CD4-positive, alpha-beta T cell (primary cell): ENCODE results near the gene METTL14. TPM values are rescaled to one million over a fixed set of nuclear protein-coding genes. Genes with fewer than 3 reads are reported as not detected.
A peak's percentile ranks its signal among the peaks of the same experiment; 100 is the strongest.

Experiments used
- ATAC-seq: fragments of 200-7000 bp; cut with Tn5 transposase; one replicate; pipeline ENCODE4 v1.10.0; 2022; ENCODE audit warnings: mild to moderate bottlenecking; ENCODE audit not compliant: poor library complexity
- CTCF ChIA-PET: fragments of 350-600 bp; sonication (Branson Sonifier 250); formaldehyde crosslinking; loops from one replicate; lab custom pipeline; 2021; ENCODE audit warnings: antibody characterized with exemption, inconsistent platforms; lab: Charles Lee
- POLR2A ChIA-PET: fragments of 350-600 bp; sonication (Branson Sonifier 250); formaldehyde crosslinking; loops from one replicate; lab custom pipeline; 2021; ENCODE audit warnings: antibody characterized with exemption, inconsistent platforms; lab: Charles Lee
- DNase-seq, 14 experiments: peaks; one replicate each; pipeline ENCODE4 v3.0.0-alpha.2; 2013 to 2020; ENCODE audit warnings: mixed read lengths in 2 of 14
- H3K27ac ChIP-seq, 2 donors: one replicate each; pipeline versions ENCODE4 v1.5.1 to v1.7.0; 2013; ENCODE audit warnings: low read length in 2 of 2, low read depth in 1 of 2, mild to moderate bottlenecking in 1 of 2
- H3K27me3 ChIP-seq, 2 experiments: 1 replicate in 1 of 2; 2 replicates in 1 of 2; pipeline versions ENCODE4 v1.6.1 to v1.7.0; 2013; ENCODE audit warnings: low read length in 2 of 2, control low read depth in 1 of 2, mild to moderate bottlenecking in 1 of 2, moderate library complexity in 1 of 2; ENCODE audit not compliant: insufficient read depth in 2 of 2, control insufficient read depth in 1 of 2
- H3K36me3 ChIP-seq: one replicate; pipeline ENCODE4 v1.6.1; 2013; ENCODE audit warnings: low read length, control low read depth; ENCODE audit not compliant: insufficient read depth
- H3K4me1 ChIP-seq: one replicate; pipeline ENCODE4 v1.6.1; 2013; ENCODE audit warnings: low read length, control low read depth; ENCODE audit not compliant: insufficient read depth
- H3K4me3 ChIP-seq: one replicate; pipeline ENCODE4 v1.5.1; 2013; ENCODE audit warnings: mild to moderate bottlenecking, low read length, moderate library complexity
- H3K9me3 ChIP-seq, 2 experiments: 1 replicate in 1 of 2; 2 replicates in 1 of 2; pipeline versions ENCODE4 v1.6.1 to v1.7.0; 2013; ENCODE audit warnings: low read length in 2 of 2, mild to moderate bottlenecking in 2 of 2, control low read depth in 1 of 2, moderate library complexity in 1 of 2; ENCODE audit not compliant: control insufficient read depth in 1 of 2, insufficient read depth in 1 of 2
- H3K27ac Mint-ChIP-seq: one replicate; pipeline ENCODE4 v1.8.0; 2020; ENCODE audit warnings: mixed read lengths
- H3K27me3 Mint-ChIP-seq: one replicate; pipeline ENCODE4 v1.8.0; 2021; ENCODE audit warnings: mixed read lengths
- H3K36me3 Mint-ChIP-seq: one replicate; pipeline ENCODE4 v1.8.0; 2021; ENCODE audit warnings: low read depth, mixed read lengths
- H3K4me1 Mint-ChIP-seq: one replicate; pipeline ENCODE4 v1.8.0; 2021; ENCODE audit warnings: low read depth, mixed read lengths
- H3K4me3 Mint-ChIP-seq: one replicate; pipeline ENCODE4 v1.8.0; 2020; ENCODE audit warnings: mild to moderate bottlenecking, mixed read lengths
- H3K9me3 Mint-ChIP-seq: one replicate; pipeline ENCODE4 v1.8.0; 2020; ENCODE audit warnings: mixed read lengths
- CTCF ChIP-seq: fragments of 200-600 bp; IDR thresholded peaks from one replicate; pipeline ENCODE4 v1.8.0; 2022; ENCODE audit warnings: antibody characterized with exemption, mild to moderate bottlenecking
- intact Hi-C, 2 experiments: fragments of 100-400 bp; cut with DNase I in 1 of 2; cut with micrococcal nuclease in 1 of 2; formaldehyde crosslinking; loops; one replicate each; pipeline versions ENCODE4 v1.15.1 to v1.9.0; 2023 to 2025; cut with DNase I, micrococcal nuclease
- total RNA-seq, 174 experiments: library from RNA in 2 of 174; stranded (reverse) in 2 of 174; gene quantifications; one replicate each; pipeline ENCODE4 v1.2.3 and lab custom pipeline; 2021 to 2026

Gene METTL14
- total RNA-seq, 2 experiments from 2014 or later: 45.1 to 46.5 TPM

- H3K4me3 Mint-ChIP-seq: peak overlapping the region; percentile 93
- ChIA-PET POLR2A (no interaction called here), CTCF (no interaction called here)
- Histone ChIP-seq H3K27ac (no peak overlapping the region), H3K36me3 (peaks cover 10% of the 10 kb centered on the region), H3K4me3 (no peak overlapping the region), H3K9me3 (no peaks in the 10 kb centered on the region), H3K4me1 (no peaks in the 10 kb centered on the region), H3K27me3 (no peaks in the 10 kb centered on the region)
- H3K27me3 Mint-ChIP-seq: no peaks in the 10 kb centered on the region
- H3K9me3 Mint-ChIP-seq: peaks cover 2% of the 10 kb centered on the region
- intact Hi-C loops: loop anchor here in 1 of 2 experiments (5.0 kb wide), 2 partner anchors 154 to 401 kb away; partner anchors contain the start of gene SEC24D
- ATAC-seq (no peak), DNase-seq (no peak)
- peaks cover 33% of the 10 kb centered on the region for H3K4me1 Mint-ChIP-seq
- no peak for TF ChIP-seq CTCF
- peaks cover 30% of the 10 kb centered on the region for H3K36me3 Mint-ChIP-seq
- no peak overlapping the region for H3K27ac Mint-ChIP-seq
Measured at GRCh38 chr4:118683513-118683912, 1.7 kb upstream of the METTL14 start.

GRCh38 chr4:118703118-118703517 lies 17.9 kb downstream of the METTL14 start:
- ATAC-seq (no peak), DNase-seq (no peak)
- Mint-ChIP-seq H3K27ac (no peak overlapping the region), H3K36me3 (peaks cover 83% of the 10 kb centered on the region), H3K27me3 (no peaks in the 10 kb centered on the region), H3K4me1 (no peaks in the 10 kb centered on the region), H3K4me3 (no peak overlapping the region), H3K9me3 (no peaks in the 10 kb centered on the region)
- H3K27me3 ChIP-seq: no peaks in the 10 kb centered on the region
- H3K36me3 ChIP-seq: peaks cover 83% of the 10 kb centered on the region
- POLR2A ChIA-PET: interaction anchor here (1.3 kb wide), 1 partner anchor 18 kb away, joined by 4 read pairs; the partner anchor contains the start of gene METTL14
- no peak overlapping the region for H3K27ac ChIP-seq
- H3K4me1 ChIP-seq: no peaks in the 10 kb centered on the region
- no peak for TF ChIP-seq CTCF
- CTCF ChIA-PET: no interaction called here
- intact Hi-C loops: no loop called here
- H3K4me3 ChIP-seq: no peak overlapping the region
- no peaks in the 10 kb centered on the region for H3K9me3 ChIP-seq

- no peak for ATAC-seq
- no peak for DNase-seq
- H3K27ac Mint-ChIP-seq: no peak overlapping the region
- H3K27me3 Mint-ChIP-seq: no peaks in the 10 kb centered on the region
- H3K36me3 Mint-ChIP-seq: peaks cover 75% of the 10 kb centered on the region
- Histone ChIP-seq H3K9me3 (no peaks in the 10 kb centered on the region), H3K4me3 (no peak overlapping the region), H3K4me1 (no peaks in the 10 kb centered on the region), H3K36me3 (peaks cover 51% of the 10 kb centered on the region), H3K27me3 (no peaks in the 10 kb centered on the region), H3K27ac (no peak overlapping the region)
- POLR2A ChIA-PET: no interaction called here
- no peaks in the 10 kb centered on the region for H3K9me3 Mint-ChIP-seq
- CTCF ChIA-PET: no interaction called here
- no peaks in the 10 kb centered on the region for H3K4me1 Mint-ChIP-seq
- H3K4me3 Mint-ChIP-seq: no peak overlapping the region
- intact Hi-C loops: no loop called here
- TF ChIP-seq CTCF: no peak
Measured at GRCh38 chr4:118711052-118711451, 25.9 kb downstream of the METTL14 start.
